Left renal cortex interstitium (tissue), 4 donors: ENCODE results near the gene TOPBP1. TPM values are rescaled to one million over a fixed set of nuclear protein-coding genes. Genes with fewer than 3 reads are reported as not detected.
"Not testable (repeated sequence)": the region's sequence is repeated elsewhere in the genome, so short reads cannot be mapped to it uniquely, and the experiment has no call there.

Source experiments
- DNase-seq, 4 donors: peaks; one replicate each; pipeline ENCODE4 v3.0.0-alpha.2; 2013; ENCODE audit warnings: low read depth in 4 of 4, low spot score in 2 of 4, missing footprints in 1 of 4
- polyA plus RNA-seq, 4 donors: library from polyadenylated mRNA; unstranded; fragments of 120-200 nt; gene quantifications; one replicate each; pipeline ENCODE4 v1.2.1, GENCODE V29; 2013; ENCODE audit not compliant: insufficient read length in 4 of 4

Gene TOPBP1
- polyA plus RNA-seq, 4 donors, result 36.0 to 47.6 (median 44.5) TPM

GRCh38 chr3:133573054-133573628 is 88.6 kb downstream of the TOPBP1 start:
- peak; percentile 97 to 100 (median 100) for DNase-seq

GRCh38 chr3:133572158-133573053 is 89.3 kb downstream of the TOPBP1 start:
- no peak for DNase-seq

GRCh38 chr3:133570937-133571320 is 90.8 kb downstream of the TOPBP1 start:
- DNase-seq, result no peak

GRCh38 chr3:133570139-133570936 is 91.4 kb downstream of the TOPBP1 start:
- DNase-seq, result no peak

- DNase-seq, result no peak
These were observed 93.3 kb downstream of the TOPBP1 start for GRCh38 chr3:133568294-133569014.

- DNase-seq, result no peak
These were observed 97.9 kb downstream of the TOPBP1 start for GRCh38 chr3:133563816-133564215.

GRCh38 chr3:133563186-133563591 is 98.6 kb downstream of the TOPBP1 start:
- DNase-seq, result no peak

GRCh38 chr3:133562376-133562775 is 99.4 kb downstream of the TOPBP1 start:
- no peak for DNase-seq

GRCh38 chr3:133561679-133562078 is 100.1 kb downstream of the TOPBP1 start:
- DNase-seq, result no peak

- DNase-seq, result not testable (repeated sequence)
These were observed 110.2 kb downstream of the TOPBP1 start for GRCh38 chr3:133551589-133551988.

Other genes with a start within 250 kb of the TOPBP1 start
- 100 to 1,000 TPM; 116 to 145 (median 137) TPM for gene CDV3, start 88.3 kb downstream of the TOPBP1 start, polyA plus RNA-seq
- gene TF, start 84.5 kb upstream of the TOPBP1 start, polyA plus RNA-seq, result 100 to 1,000 TPM in 1 of 4 donors, 1 to 10 TPM in 3; 2.5 to 106 (median 5.6) TPM
- 10 to 100 TPM; 44.7 to 56.1 (median 50.8) TPM for gene SRPRB, start 143.9 kb upstream of the TOPBP1 start, polyA plus RNA-seq
- 10 to 100 TPM; 15.8 to 17.8 (median 16.8) TPM for gene RAB6B, start 233.9 kb upstream of the TOPBP1 start, polyA plus RNA-seq